Measurements from ENCODE around the gene RBM5. TPM values are rescaled to one million over a fixed set of nuclear protein-coding genes. Genes with fewer than 3 reads are reported as not detected.

RBM5 gene
- total and polyA plus RNA-seq, 2 donors from 2014 or later, result 51.0 to 149 TPM

DNA sequence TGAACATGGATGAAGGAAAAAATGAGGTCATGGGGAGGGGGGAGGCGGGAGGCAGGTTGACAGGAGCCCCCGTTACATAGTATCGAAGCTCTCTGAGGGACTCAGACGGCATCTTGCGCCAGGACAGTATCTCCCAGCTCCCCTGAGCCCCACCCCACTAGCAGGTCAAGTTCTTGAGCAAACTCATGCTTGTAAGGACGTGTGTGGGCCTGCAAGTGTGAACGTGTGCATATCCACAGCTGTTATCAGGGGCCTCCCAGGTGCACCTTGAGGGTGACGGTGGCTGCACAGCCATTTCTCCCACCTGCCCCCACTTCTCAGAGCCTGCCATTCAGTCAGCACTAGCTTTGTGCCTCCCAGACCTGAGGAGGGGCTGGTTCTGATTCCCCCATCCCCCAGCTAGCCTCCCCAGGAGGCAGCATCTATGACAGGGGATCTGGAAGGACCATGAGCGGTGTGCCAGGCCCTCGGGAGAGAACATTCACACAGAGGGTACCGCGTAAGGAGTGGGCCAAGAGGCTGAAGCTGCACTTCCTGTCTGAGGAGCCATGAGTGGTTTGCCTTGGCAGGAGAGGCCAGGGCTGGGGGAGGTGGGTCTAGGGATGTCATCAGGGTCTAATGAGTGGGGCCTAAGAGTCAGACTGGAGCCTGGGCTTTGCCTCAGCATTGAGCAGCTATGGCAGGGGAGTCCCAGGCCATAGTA is 69.3 kb downstream of the RBM5 start:
- H3K9me3 ChIP-seq (ENCODE audit: control insufficient read depth in 2 of 3, insufficient read depth in 1 of 3, low read length in 3 of 3), result no peaks in the 10 kb centered on the region
- H3K27ac ChIP-seq (ENCODE audit: low read depth in 2 of 2, low read length in 2 of 2), result peak overlapping the region; percentile 67 to 71
- no peaks in the 10 kb centered on the region for H3K27me3 ChIP-seq (ENCODE audit: control insufficient read depth, insufficient read depth, low read length)
- intact Hi-C loops (cut with DNase I), result no loop called here
- TF ChIP-seq, protein P1, sequence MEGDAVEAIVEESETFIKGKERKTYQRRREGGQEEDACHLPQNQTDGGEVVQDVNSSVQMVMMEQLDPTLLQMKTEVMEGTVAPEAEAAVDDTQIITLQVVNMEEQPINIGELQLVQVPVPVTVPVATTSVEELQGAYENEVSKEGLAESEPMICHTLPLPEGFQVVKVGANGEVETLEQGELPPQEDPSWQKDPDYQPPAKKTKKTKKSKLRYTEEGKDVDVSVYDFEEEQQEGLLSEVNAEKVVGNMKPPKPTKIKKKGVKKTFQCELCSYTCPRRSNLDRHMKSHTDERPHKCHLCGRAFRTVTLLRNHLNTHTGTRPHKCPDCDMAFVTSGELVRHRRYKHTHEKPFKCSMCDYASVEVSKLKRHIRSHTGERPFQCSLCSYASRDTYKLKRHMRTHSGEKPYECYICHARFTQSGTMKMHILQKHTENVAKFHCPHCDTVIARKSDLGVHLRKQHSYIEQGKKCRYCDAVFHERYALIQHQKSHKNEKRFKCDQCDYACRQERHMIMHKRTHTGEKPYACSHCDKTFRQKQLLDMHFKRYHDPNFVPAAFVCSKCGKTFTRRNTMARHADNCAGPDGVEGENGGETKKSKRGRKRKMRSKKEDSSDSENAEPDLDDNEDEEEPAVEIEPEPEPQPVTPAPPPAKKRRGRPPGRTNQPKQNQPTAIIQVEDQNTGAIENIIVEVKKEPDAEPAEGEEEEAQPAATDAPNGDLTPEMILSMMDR (IDR thresholded peaks at IDR 0.05; ENCODE audit: borderline replicate concordance, extremely low read depth, insufficient read depth), result no peak
- H3K36me3 ChIP-seq (ENCODE audit: control insufficient read depth in 2 of 3, insufficient read depth in 3 of 3, low read length in 3 of 3), result no peaks in the 10 kb centered on the region
- no peak overlapping the region for H3K4me3 ChIP-seq (ENCODE audit: low read length in 3 of 3)
- DNase-seq, result no peak
- FAIRE-seq, result no peak
- H3K4me1 ChIP-seq (ENCODE audit: control insufficient read depth in 2 of 3, insufficient read depth in 2 of 3, low read depth in 1 of 3, low read length in 3 of 3), result peaks cover 0 to 38% (median 15%) of the 10 kb centered on the region in 3 donors
- H3K9ac ChIP-seq (ENCODE audit: low read length in 3 of 3), result peak overlapping the region in 1 of 3 donors; percentile 69

DNA sequence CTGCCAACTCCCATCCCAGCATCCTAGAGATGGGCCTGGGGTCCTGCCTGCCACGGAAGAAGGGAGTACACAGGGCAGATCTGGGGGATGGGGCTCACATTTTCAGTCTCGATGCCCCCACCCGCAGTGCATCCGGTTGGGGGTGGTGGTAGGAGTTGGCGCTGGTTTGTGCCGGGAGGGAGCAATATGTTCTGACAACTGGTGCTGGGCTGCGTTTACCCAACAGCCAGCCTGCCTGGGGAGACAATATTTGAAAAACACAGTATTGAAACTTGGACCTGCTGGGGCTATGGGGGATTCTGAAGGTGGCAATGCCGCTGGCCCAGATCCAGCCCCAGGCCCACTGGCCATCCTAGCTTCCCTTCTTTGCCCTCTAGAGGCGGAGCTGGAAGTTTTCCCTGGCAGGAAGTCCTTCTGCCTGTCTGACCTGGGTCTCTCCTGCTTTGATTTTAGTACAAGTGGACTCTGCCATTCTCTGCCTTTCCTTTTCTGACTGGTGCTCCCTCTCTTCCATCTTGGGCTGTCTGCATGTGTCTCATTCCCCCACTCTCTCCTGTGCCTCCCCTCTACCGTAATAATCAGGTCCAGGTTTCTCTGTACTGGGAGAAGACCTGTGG is 69.9 kb downstream of the RBM5 start:
- peak overlapping the region in 1 of 3 donors; percentile 46 for H3K9ac ChIP-seq (ENCODE audit: low read length in 3 of 3)
- FAIRE-seq (no peak), DNase-seq (no peak)
- no peak overlapping the region for H3K4me3 ChIP-seq (ENCODE audit: low read length in 3 of 3)
- H3K27me3 ChIP-seq (ENCODE audit: control insufficient read depth, insufficient read depth, low read length), result no peaks in the 10 kb centered on the region
- intact Hi-C loops (cut with DNase I), result no loop called here
- TF ChIP-seq, protein P1 (IDR thresholded peaks at IDR 0.05; ENCODE audit: borderline replicate concordance, extremely low read depth, insufficient read depth), result no peak
- peak overlapping the region; percentile 63 to 71 for H3K27ac ChIP-seq (ENCODE audit: low read depth in 2 of 2, low read length in 2 of 2)
- H3K36me3 ChIP-seq (ENCODE audit: control insufficient read depth in 2 of 3, insufficient read depth in 3 of 3, low read length in 3 of 3), result no peaks in the 10 kb centered on the region
- H3K4me1 ChIP-seq (ENCODE audit: control insufficient read depth in 2 of 3, insufficient read depth in 2 of 3, low read depth in 1 of 3, low read length in 3 of 3), result peaks cover 0 to 45% (median 22%) of the 10 kb centered on the region in 3 donors
- no peaks in the 10 kb centered on the region for H3K9me3 ChIP-seq (ENCODE audit: control insufficient read depth in 2 of 3, insufficient read depth in 1 of 3, low read length in 3 of 3)

DNA sequence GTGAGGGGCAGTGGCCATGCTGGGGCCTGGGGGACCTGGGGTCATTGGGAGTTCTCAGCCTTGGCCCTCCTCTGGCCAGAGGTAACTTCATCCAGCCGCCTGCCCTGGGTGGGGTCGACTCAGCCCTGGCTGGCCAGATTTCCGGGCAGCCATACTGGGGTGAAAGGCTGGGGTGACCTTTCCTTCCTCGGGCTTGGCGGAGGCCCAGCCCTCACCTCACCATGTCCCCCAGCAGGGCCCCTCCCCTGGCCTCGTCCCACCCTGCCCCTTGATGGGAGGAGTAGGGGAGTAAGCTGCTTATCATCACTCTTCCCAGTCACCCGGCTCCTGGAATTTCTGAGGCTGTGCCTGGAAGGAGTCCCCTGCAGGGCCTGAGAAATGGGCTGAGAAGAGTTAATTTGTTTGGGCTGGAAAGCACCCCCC is 71.9 kb downstream of the RBM5 start:
- Histone ChIP-seq H3K9ac (ENCODE audit: low read length in 3 of 3) (peak overlapping the region in 1 of 3 donors; percentile 0), H3K27me3 (ENCODE audit: control insufficient read depth, insufficient read depth, low read length) (no peaks in the 10 kb centered on the region), H3K9me3 (ENCODE audit: control insufficient read depth in 2 of 3, insufficient read depth in 1 of 3, low read length in 3 of 3) (no peaks in the 10 kb centered on the region), H3K4me3 (ENCODE audit: low read length in 3 of 3) (no peak overlapping the region), H3K36me3 (ENCODE audit: control insufficient read depth in 2 of 3, insufficient read depth in 3 of 3, low read length in 3 of 3) (peaks cover 0 to 2% (median 0%) of the 10 kb centered on the region in 3 donors), H3K27ac (ENCODE audit: low read depth in 2 of 2, low read length in 2 of 2) (peak overlapping the region; percentile 75 to 79), H3K4me1 (ENCODE audit: control insufficient read depth in 2 of 3, insufficient read depth in 2 of 3, low read depth in 1 of 3, low read length in 3 of 3) (peaks cover 5 to 64% (median 41%) of the 10 kb centered on the region in 3 donors)
- intact Hi-C loops (cut with DNase I), result no loop called here
- FAIRE-seq (no peak), DNase-seq (peak in 1 of 5 donors; percentile 88)
- TF ChIP-seq, protein P1 (IDR thresholded peaks at IDR 0.05; ENCODE audit: borderline replicate concordance, extremely low read depth, insufficient read depth), result no peak
